ENCODE measurements around the gene STK32C.

DNA sequence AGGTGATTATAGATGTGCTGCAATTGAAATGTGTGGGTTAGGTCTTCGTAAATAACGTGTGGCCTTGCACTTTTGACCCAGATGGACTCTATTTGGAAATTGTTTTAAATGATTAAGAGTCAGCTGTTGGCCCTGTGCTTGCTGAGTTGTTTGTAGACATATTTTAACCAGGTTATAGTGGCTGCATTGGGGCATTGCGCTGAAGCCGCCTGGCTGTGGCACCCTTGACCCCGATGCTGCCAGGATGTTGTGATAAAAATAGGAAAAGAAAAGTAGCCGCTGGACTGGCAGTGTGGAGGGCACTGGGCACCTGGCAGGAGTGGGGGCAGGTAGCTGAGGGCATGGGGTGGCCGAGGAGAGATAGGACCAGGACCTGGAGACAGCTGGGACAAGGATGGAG, 37.6 kb upstream of the STK32C start:
- TF ChIP-seq, protein P1, sequence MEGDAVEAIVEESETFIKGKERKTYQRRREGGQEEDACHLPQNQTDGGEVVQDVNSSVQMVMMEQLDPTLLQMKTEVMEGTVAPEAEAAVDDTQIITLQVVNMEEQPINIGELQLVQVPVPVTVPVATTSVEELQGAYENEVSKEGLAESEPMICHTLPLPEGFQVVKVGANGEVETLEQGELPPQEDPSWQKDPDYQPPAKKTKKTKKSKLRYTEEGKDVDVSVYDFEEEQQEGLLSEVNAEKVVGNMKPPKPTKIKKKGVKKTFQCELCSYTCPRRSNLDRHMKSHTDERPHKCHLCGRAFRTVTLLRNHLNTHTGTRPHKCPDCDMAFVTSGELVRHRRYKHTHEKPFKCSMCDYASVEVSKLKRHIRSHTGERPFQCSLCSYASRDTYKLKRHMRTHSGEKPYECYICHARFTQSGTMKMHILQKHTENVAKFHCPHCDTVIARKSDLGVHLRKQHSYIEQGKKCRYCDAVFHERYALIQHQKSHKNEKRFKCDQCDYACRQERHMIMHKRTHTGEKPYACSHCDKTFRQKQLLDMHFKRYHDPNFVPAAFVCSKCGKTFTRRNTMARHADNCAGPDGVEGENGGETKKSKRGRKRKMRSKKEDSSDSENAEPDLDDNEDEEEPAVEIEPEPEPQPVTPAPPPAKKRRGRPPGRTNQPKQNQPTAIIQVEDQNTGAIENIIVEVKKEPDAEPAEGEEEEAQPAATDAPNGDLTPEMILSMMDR (IDR thresholded peaks at IDR 0.05) = no peak
- no peak for TF ChIP-seq POLR2A (IDR thresholded peaks at IDR 0.05)

All from testis (tissue), 2 donors.